ENCODE measurements around the gene APBA2.
A peak's percentile ranks its signal among the peaks of the same experiment; 100 is the strongest.

Gene APBA2

DNA sequence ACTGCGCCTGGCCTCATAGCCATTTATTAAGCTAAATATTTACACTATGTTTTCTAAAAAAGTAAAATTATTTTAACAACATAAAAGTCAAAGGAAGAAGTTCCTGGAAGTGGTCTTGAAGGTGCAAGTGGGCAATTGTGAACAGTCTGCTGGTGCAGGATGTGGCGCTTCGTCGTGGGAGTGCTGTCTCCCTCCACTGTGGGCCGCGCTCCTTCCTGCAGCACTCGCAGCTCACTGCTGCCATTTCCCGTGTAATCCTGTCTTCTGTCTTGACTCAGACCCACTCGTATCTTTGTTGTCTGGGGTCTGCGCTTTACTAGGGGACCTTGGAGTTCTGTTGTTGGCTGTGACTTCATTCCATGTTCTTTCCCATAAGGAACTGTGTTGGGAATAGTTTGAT is 56.3 kb downstream of the APBA2 start:
- DNase-seq: no peak

DNA sequence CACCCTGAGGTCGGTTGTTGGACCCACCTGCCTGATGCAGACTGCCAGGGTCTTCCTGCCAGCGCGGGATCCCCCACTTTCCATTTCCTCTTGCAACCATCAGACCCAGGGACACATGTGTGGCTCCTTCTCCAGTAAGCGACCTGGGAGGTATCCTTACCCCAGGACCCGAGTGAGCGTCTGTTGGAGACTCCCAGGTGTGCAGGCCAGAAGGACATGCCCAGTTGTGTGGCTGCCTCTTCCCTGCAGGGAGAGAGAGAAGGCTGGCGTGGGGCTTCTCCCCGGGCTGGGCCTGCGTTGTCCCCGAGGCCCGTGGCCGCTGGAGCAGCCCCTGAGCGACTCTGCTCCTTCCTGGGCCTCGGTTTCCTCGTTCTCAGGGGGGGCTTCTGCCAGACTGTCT is 56.8 kb downstream of the APBA2 start:
- DNase-seq: no peak

DNA sequence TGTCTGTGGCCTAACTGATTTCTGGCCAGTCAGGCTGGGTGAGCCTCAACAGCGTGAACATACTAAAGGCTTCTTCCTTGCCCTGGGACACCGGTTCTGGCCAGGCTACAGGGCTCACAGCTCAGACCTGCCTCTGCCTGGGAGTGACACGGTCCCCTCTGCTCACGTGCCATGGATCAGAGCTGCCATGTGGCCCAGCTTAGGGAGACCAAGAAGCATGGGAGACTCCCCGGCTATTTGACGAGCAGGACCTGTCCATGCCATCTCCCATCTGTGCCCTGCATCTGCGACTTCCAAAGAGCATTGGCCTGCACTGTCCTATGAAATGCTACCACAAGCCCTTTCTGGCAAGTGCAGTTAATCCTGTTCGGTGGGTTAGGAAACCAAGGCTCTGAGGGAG is 57.4 kb downstream of the APBA2 start:
- DNase-seq: no peak

DNA sequence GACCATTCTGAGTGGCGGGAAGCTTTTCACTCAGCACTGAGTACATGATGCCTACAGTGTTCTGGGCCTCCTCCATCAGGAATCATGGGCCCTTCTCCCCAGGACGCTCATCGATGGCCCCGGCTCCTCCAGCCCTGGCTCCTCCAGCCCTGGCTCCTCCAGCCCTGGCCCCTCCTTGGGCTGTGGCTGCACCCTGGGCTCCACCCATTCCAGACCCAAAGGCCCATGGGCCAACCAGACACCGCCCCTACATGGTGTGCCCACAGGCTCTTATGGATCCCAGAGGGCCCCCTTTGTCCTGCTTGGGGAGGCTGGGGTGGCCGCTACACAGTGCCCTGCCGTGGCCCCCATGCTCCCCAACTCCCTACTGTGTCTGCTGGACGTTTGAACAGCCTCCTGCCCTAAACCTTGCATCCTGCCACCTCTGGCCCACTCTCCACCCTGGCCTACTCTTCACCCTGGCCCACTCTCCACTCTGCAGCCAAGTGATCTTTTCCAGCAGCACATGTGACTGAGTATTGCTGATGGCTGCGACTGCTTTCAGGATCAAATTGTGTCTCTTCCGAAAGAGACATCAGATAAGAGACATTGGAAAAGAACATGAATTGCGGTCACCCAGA is 57.9 kb downstream of the APBA2 start:
- no peak for DNase-seq

DNA sequence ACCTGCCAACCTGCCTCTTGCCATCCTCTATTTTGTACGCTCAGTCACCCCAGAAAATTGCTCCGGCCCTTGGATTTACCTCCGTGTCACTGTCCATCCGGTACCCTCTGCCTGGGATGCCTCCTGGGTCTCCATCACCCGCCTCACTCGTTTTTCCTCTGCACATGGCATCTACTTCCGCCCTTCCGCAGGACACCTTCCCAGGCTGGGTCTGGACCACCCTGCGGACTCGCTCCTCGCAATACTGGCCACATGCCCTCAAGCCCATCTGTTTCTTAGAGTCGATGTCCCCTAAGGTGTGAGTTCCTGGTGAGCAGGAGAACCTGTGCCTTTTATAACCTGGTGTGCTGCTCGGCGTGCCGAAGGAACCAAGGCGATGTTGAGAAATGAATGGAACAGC is 58.5 kb downstream of the APBA2 start:
- no peak for DNase-seq

DNA sequence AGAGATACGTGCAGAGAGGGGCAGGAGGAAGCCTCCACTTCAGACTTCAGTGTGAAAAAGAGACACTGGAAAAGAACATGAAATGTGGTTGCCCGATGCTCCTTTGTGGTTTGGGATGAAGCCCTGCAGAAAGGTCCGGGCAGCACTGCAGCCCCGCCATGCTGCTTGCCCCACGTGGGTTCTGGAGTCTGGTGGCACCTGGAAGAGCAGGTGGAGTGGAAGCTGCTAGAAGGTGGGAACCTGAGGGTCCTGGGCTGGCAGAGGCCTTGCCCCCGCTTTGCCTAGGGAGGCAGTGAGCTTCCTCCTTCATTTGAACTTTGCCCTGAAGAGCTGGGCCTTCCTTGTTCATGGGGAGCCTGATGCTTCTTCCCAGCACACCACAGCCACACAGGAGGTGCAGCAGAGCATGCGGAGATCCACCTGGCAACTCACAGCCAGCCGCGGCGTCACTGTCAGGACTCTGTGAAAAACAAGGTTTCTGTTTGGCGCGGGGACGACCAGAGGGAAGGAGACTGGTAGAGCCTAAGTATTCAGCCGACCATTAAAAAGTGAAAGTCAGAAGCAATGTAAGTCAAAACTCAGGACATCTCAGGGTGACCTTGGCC is 59.0 kb downstream of the APBA2 start:
- no peak for DNase-seq

DNA sequence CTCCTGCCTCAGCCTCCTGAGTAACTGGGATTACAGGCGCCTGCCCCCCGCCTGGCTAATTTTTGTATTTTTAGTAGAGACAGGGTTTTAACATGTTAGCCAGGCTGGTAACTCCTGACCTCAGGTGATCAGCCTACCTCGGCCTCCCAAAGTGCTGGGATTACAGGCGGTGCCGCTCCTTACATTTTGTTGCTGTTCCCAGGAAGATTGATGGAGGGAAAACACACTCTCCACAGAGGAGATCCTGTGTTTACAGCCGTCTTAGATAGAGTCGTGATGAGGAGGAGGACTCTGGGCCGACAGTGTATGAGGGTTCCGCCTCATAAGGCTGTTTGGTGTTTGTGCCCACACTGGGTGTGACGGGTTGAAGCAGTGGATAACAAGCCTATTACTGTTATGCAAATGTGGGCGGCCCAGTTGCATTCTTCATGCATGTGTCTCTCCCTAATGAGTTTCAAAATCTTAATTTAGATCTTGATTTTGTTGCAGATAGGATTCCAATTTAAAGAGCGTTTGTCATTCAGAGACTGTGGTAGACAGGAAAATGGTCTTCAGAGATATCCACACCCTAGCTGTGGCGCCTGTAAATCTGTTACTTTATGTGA is 60.0 kb downstream of the APBA2 start:
- DNase-seq: no peak

DNA sequence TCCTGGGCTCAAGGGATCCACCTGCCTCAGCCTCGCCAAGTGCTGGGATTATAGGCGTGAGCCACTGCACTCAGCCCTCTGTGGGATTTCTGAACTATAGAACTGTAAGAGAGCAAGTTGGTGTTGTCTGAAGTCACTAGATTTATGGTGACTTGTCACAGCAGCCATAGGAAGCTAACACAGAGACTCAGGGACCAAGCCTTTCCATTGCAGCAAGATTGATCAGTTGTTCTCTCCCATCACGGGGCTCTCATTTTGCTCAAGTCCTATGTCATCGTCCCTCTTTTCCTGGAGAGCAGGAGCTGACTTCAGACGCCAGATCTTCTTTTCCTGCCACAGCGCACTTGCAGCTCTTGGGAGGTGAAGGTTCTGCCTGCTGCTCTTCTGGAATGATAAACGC is 61.0 kb downstream of the APBA2 start:
- no peak for DNase-seq

DNA sequence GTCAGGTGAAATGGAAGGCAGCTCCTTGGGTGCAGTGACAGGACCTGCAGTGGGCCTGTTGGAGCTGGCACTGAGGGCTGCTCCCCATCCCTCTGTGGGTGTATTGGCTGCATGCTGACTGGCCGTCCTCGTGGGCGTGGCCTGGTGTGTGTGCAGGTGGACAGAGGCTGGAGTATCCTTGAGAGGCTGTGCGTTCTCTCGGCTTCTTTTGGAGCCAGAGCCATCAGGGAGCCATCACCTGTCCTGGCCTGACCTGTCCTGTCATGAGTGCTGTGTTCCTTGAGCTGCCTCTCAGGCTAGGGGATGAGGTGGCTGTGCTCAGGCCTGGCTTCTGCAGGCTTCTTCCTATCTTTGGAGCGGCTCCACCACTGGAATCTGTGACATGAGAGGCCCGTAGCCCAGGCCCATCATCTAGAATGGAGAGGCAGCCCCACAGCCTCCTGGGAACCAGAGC is 61.5 kb downstream of the APBA2 start:
- DNase-seq: no peak

DNA sequence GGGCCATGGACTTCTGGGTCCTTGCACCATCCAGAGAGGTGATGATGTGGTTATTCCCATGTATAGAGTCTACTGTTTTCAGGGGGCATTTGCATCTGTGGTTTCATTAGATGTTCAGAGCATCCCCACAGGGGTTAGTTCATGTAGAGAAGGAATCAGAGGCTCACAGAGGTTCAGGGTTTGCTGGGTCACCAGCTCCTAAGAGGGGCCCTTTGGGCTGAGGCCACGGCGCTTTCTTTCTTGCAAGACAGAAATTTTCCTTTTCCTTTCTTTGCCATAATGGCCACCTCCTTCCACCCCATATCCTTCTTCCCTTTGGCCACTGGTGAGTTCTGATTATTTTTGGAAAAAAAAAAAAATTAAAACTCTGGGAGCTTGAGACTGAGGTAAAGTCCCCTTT is 62.3 kb downstream of the APBA2 start:
- no peak for DNase-seq

DNA sequence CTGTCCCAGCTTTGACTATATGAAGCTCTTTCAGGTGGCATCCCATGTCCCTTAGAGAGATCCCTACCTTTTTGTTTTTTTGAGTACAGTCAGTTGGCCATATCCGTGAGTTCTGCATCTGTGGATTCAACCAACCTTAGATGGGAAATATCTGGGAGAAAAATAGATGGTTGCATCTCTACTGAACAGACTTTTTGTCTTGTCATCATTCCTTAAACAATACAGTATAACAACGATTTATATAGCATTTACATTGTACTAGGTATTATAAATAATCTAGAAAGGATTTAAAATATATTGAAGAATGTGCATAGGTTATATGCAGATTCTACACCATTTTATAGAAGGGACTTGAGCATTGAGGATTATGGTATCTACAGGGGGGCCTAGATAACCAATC is 65.1 kb downstream of the APBA2 start:
- DNase-seq: no peak

DNA sequence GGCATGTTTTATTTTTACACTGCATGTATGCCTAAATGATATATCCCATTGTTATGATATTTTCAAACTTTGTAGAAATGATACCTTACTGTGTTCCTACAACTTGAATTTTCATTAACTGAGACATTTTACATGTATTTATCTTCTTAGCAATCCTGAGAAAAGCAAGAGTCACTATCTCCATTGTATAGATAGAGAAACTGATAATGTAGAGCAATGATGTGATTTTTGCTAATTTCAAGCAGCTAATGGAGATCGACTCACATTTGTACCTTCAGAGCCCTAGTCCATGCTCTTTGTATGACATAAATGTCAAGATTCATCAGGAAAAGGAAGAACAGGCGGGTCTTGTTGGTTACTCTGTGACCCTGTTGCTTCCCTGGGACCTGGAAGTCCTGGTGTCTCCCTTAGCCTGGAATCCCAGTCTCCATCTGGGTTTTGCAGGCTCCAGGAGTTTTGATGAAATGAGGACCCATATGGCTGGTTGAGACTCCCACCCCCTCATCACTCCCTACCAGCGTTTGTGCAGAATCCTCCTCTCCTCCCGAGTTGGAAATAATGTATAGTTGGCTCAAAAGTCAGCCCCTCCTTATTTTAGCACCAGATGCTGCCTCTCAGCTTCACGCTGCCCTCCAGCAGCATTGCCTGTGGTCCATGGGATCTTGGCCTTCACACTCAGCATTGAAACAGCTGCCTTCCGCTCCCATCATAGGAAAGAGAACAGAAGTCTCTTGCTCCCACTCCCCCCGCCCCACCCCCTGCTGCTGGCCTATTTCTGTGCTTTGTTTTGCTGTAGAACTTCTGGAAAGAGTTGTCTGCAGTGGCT is 67.1 kb downstream of the APBA2 start:
- peak; percentile 59 for DNase-seq

DNA sequence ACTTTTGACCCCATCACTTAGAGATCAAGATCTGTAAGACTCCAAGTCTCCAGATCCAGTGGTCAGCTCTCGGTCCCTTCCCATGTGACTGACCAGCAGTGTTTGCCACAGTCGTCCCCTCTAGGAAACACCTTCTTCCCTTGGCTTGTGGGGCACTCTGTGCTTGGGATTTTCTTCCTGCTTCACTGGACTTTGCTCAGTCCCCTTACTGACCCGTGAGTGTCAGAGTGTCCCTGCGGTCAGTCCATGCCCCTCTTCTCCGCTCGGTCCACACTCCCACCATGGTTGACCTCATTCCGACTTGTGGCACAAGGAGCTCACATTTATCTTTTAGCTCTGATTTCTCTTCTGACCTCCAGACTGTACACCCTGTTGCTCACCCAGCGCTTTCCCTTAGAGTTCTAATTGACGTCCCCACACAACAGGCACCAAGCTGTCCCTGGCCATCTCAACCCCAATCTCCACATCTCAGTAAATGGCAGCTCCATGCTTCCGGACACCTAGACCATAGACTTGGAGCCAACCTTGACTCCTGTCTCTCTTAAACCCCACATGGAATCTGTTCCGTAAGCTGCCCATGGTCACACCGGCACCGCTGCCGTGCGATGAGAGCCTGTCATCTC is 67.9 kb downstream of the APBA2 start:
- no peak for DNase-seq

DNA sequence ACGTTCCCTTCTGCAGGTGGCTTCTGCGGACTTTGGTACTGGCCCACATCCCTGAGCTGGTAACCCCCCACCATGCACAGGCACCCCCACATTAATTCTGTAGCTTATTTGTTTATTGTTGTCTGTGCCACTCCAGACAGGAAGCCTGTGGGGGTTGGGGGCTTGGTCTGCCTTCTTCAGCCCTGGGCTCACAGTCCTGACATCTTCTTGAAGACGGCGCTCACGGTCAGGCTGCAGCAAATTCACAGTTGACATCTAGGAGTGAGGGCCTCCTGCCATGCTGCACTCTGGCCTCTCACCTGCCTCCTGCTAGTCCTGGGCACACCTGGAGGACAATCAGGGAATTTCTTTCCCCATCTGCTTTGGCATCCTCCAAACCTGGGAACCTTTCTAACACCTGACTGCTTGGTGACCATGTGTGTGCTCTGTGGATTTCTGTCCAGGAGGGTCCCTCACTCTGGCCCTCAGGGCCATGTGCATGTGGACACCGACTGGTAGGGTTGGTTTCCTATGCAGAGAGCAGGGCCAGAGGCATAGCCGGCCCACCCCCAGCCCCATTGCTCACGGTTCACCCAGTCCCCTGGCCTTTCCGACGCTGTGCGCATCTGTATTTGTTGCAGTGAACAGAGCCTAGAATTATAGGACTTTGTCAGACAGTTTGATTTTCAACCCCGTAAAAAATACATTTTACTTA is 68.8 kb downstream of the APBA2 start:
- DNase-seq: no peak

DNA sequence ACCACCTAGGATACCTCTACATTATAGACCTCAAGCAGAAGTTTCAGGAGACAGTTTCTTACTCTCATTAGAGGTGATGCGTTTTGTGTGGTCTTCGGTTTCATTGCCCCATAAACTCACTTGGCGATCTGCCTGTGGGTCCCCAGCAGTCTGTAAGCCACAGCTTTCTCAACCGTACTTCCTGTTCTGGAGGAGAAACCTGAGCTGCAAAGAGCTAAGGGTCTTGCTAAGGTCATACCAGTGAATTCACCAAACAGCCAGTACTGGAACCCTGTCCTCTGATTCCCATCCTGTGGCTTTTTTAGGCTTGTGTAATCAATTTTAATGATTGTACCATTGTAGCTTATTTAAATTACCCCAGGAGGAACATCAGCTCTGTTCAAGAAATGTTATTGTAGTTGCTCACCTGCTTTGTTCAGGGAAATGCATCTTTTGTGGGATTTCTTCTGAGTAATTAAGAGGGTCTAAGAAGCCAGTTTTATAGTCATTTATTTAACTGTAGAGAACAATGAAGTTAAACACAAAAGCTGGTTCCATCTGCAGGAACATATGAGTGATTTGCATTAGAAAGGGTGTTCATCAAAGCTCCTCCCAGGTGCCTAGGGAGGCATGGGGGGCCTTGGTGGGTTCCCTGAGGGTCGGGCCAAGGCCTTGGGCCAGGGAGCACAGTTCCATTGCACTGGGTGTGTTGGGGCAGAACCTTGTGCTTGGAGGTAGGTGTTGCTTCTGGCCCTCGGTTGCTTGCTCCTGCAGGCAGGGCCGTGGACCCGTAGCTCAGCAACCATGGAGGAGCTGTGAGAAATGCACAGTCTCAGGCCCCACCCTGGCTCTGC is 69.6 kb downstream of the APBA2 start:
- DNase-seq: no peak

DNA sequence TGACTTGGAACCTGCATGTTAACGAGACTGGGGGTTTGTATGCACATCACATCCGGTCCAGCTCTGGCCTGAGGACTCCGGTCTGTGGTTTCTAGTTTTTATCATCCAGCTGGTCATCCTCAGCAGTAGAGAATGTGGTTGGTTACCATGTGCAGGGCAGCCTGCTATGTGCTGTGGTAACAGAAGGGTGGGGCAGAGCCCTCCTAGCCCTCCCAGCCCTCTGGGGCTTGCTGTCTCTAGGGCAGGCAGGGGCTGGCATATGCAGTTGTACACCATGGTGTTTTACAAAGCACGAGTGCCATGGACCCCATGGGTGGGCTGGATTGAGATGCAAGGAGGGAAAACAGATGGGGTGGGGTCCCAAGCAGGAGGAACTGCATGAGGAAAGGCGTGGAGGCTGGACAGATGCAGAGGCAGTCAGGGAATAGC is 70.2 kb downstream of the APBA2 start:
- no peak for DNase-seq

DNA sequence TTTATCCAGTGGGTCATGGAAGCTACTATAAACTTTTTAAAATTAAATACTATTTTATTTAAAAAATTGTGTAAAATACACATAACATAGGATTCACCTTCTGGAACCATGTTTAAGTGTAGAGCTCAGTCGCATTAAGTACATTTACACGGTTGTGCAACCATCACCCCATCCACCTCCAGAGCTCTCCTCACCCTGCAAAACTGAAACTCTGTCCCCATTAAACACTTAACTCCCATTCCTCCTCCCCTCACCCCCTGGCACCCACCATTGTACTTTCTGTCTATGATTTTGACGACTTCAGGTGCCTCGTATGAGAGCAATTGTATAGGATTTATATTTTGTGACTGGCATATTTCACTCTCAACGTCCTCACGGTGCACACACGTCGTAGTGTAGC is 70.7 kb downstream of the APBA2 start:
- no peak for DNase-seq

DNA sequence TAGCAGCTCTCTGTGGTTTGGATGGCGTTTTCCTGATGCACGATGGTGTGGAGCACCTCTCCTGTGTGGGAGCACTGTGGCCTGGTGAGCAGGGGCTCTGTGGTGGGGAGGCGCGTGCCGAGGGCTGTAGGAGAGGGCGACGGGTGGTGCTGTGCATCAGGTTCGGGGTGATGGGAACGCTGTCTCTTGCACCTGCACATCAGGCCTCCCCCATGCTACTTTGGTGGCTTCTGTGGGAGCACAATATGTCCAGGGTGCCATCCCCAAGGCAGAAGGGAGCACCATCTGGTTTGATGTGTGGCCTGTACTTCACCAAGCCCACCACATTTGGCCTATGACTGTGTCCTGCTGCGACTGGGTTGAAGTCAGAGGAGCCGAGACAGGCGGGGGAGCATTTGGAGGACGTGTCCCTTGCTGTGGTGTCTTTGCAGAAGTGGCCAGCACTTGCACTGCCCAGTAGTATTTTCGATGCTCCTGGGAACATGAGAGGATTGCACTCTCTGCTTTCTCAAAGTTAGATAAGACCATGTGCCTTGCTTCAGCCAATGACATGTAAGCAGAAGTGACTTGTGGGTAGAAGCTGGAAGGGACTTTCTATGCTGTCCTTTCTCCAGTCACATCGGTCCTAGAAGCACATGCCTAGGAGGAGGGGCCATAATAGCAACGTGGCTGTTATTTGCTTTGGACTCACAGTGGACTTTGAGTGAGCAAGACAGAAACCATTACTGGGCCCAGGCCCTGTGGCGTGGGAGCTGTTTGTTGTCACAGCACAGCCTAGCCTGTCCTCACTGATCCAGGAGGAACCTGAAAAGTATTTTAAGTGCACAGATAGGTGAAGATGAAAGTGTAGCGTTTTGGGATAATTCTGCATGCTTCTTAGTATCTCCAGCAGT is 72.1 kb downstream of the APBA2 start:
- no peak for DNase-seq

DNA sequence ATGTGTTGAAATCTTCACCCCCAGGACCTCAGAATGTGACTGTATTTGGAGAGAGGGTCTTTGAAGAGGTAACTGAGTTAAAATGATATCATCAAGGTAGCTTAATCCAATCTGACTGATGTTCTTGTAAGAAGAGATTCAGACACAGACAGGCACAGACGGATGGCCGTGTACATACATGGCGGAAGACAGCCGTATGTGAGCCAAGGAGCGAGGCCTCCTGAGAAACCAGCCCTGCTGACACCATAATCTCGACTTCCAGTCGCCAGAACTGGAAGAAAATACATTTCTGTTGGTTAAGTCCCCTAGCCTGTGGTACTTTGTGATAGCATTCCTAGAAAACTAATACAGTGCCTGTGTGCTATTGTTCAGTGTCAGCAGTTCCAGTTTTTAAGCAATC is 73.6 kb downstream of the APBA2 start:
- DNase-seq: no peak

DNA sequence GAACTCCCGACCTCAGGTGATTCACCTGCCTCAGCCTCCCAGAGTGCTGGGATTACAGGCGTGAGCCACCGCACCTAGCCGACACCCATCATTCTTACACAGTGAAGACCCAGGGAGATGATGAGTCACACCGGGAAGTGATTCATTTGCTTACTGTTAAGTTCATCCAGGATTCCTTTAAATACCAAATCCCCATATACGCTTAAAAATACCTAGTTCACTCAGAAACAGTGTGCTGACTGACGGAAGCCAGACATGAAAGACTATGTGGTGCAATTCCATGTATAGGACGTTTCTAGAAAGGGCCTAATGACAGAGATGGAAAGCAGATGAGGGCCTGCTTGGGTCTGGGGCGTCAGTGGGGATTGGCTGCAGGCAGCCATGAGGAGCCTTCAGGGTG is 75.2 kb downstream of the APBA2 start:
- no peak for DNase-seq

DNA sequence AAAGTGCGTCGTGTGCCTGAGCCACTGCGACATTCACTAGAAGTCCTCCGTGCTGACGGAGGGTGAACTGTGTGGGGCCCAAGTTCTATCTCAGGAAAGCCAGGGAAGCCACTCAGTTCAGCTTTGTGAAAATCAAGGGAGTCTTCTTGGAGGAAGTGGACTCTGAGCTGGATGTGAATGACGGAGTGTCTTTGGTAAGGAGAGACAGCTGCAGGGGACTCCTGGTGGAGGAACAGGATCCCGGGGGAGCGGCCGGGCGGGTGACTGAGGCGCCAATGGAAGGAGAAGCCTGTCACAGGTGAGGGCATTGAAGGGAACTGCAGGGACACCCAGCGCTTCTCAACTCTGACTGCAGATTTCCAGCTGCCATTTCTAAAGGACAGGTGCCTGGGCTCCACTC is 75.6 kb downstream of the APBA2 start:
- DNase-seq: no peak

All from right hindlimb (tissue), 1 donor.